Epidermal melanocyte (primary cell): Measurements from ENCODE around the gene CEP97.
"Not testable (repeated sequence)": the region's sequence is repeated elsewhere in the genome, so short reads cannot be mapped to it uniquely, and the experiment has no call there.

Source experiments
- DNase-seq: peaks from one replicate; pipeline ENCODE4 v3.0.0; 2011; ENCODE audit warnings: low spot score; ENCODE audit not compliant: insufficient read length

The CEP97 gene

GRCh38 chr3:101701696-101702634, 22.4 kb upstream of the CEP97 start:
- no peak for DNase-seq

- no peak for DNase-seq
Observed at GRCh38 chr3:101702726-101703125, 21.7 kb upstream of the CEP97 start.

- no peak for DNase-seq
Observed at GRCh38 chr3:101703169-101703568, 21.2 kb upstream of the CEP97 start.

- not testable (repeated sequence) for DNase-seq
Observed at GRCh38 chr3:101704639-101705038, 19.8 kb upstream of the CEP97 start.

- DNase-seq: no peak
Observed at GRCh38 chr3:101709126-101709525, 15.3 kb upstream of the CEP97 start.

- DNase-seq: no peak
Observed at GRCh38 chr3:101718455-101718854, 6.0 kb upstream of the CEP97 start.

GRCh38 chr3:101719604-101720185, 4.7 kb upstream of the CEP97 start:
- DNase-seq: no peak

GRCh38 chr3:101720851-101721840, 3.3 kb upstream of the CEP97 start:
- no peak for DNase-seq

GRCh38 chr3:101722394-101723173, 1.8 kb upstream of the CEP97 start:
- no peak for DNase-seq

- no peak for DNase-seq
Observed at GRCh38 chr3:101725194-101725889, 928 bp downstream of the CEP97 start.

GRCh38 chr3:101725890-101726275, 1.5 kb downstream of the CEP97 start:
- DNase-seq: no peak

- no peak for DNase-seq
Observed at GRCh38 chr3:101729586-101729985, 5.2 kb downstream of the CEP97 start.

- DNase-seq: no peak
Observed at GRCh38 chr3:101730839-101731238, 6.4 kb downstream of the CEP97 start.

GRCh38 chr3:101732240-101732641, 7.8 kb downstream of the CEP97 start:
- no peak for DNase-seq

- no peak for DNase-seq
Observed at GRCh38 chr3:101735833-101736232, 11.4 kb downstream of the CEP97 start.

- not testable (repeated sequence) for DNase-seq
Observed at GRCh38 chr3:101741914-101742313, 17.5 kb downstream of the CEP97 start.

GRCh38 chr3:101744811-101745210, 20.4 kb downstream of the CEP97 start:
- DNase-seq: no peak

- DNase-seq: not testable (repeated sequence)
Observed at GRCh38 chr3:101745934-101746333, 21.5 kb downstream of the CEP97 start.

- not testable (repeated sequence) for DNase-seq
Observed at GRCh38 chr3:101753386-101754113, 29.1 kb downstream of the CEP97 start.
